Measurements from ENCODE around the gene PCSK6. TPM values are rescaled to one million over a fixed set of nuclear protein-coding genes. Genes with fewer than 3 reads are reported as not detected.
A peak's percentile ranks its signal among the peaks of the same experiment; 100 is the strongest.

The PCSK6 gene
- total RNA-seq, 4 donors from 2014 or later = 9.7 to 20.5 (median 13.1) TPM

GRCh38 chr15:101528917-101529299, 39.4 kb upstream of the PCSK6 start:
- ATAC-seq (ENCODE audit: low FRiP score) (no peak), DNase-seq (ENCODE audit: low spot score) (no peak)
- no peak for TF ChIP-seq CTCF (IDR thresholded peaks at IDR 0.05)

- TF ChIP-seq CTCF (IDR thresholded peaks at IDR 0.05) = no peak
- ATAC-seq (ENCODE audit: low FRiP score) (peak; percentile 14), DNase-seq (ENCODE audit: low spot score) (no peak)
Observed at GRCh38 chr15:101528108-101528916, 38.8 kb upstream of the PCSK6 start.

GRCh38 chr15:101526890-101527289, 37.4 kb upstream of the PCSK6 start:
- ATAC-seq (ENCODE audit: low FRiP score) (no peak), DNase-seq (ENCODE audit: low spot score) (no peak)
- no peak for TF ChIP-seq CTCF (IDR thresholded peaks at IDR 0.05)

- ATAC-seq (ENCODE audit: low FRiP score) = no peak
- no peak for TF ChIP-seq CTCF (IDR thresholded peaks at IDR 0.05)
- DNase-seq (ENCODE audit: low spot score) = no peak
Observed at GRCh38 chr15:101526442-101526841, 36.9 kb upstream of the PCSK6 start.

- no peak for TF ChIP-seq CTCF (IDR thresholded peaks at IDR 0.05)
- ATAC-seq (ENCODE audit: low FRiP score) = no peak
- no peak for DNase-seq (ENCODE audit: low spot score)
Observed at GRCh38 chr15:101526021-101526420, 36.5 kb upstream of the PCSK6 start.

- no peak for ATAC-seq (ENCODE audit: low FRiP score)
- no peak for DNase-seq (ENCODE audit: low spot score)
- no peak for TF ChIP-seq CTCF (IDR thresholded peaks at IDR 0.05)
Observed at GRCh38 chr15:101525087-101525669, 35.7 kb upstream of the PCSK6 start.

GRCh38 chr15:101523560-101523940, 34.0 kb upstream of the PCSK6 start:
- no peak for ATAC-seq (ENCODE audit: low FRiP score)
- DNase-seq (ENCODE audit: low spot score) = no peak
- TF ChIP-seq CTCF (IDR thresholded peaks at IDR 0.05) = no peak

Measured in omental fat pad (tissue), 4 donors.